OCI-LY3 (cell line): ENCODE measurements around the gene HIP1.
A peak's percentile ranks its signal among the peaks of the same experiment; 100 is the strongest.
"Not testable (repeated sequence)": the region's sequence is repeated elsewhere in the genome, so short reads cannot be mapped to it uniquely, and the experiment has no call there.

Source experiments
- H2AFZ ChIP-seq: fragments of 200-600, 300-600 bp; shearing (Covaris generic); 2 replicates; pipeline ENCODE4 v1.6.0; 2014; ENCODE audit warnings: antibody characterized with exemption, low read depth, low read length
- H3K27ac ChIP-seq: fragments of 200-600, 300-600 bp; sonication (generic); 2 replicates; pipeline ENCODE4 v1.5.1; 2014; ENCODE audit warnings: mild to moderate bottlenecking, low read length, moderate library complexity, mixed read lengths
- H3K27me3 ChIP-seq: fragments of 200-600, 300-600 bp; sonication (generic); 2 replicates; pipeline ENCODE4 v1.6.1; 2014; ENCODE audit warnings: low read depth, low read length, mixed read lengths
- H3K36me3 ChIP-seq: fragments of 200-600, 300-600 bp; sonication (generic); replicated peaks from 2 replicates; pipeline ENCODE3; 2014; ENCODE audit warnings: low read depth, low read length, mixed read lengths
- H3K4me1 ChIP-seq: fragments of 300-600, 200-600 bp; sonication (generic); 2 replicates; pipeline ENCODE4 v1.6.1; 2014; ENCODE audit warnings: low read length, mixed read lengths
- H3K4me2 ChIP-seq: fragments of 200-600, 300-600 bp; sonication (generic); 2 replicates; pipeline ENCODE4 v1.6.1; 2014; ENCODE audit warnings: low read length, mixed read lengths
- H3K4me3 ChIP-seq: fragments of 300-600, 200-600 bp; sonication (generic); 2 replicates; pipeline ENCODE4 v1.5.1; 2014; ENCODE audit warnings: antibody characterized with exemption, mild to moderate bottlenecking, low read length, moderate library complexity
- H3K79me2 ChIP-seq: fragments of 300-600, 200-600 bp; shearing (Covaris generic); 2 replicates; pipeline ENCODE4 v1.6.1; 2014; ENCODE audit warnings: mild to moderate bottlenecking, low read length, mixed read lengths
- H3K9ac ChIP-seq: fragments of 300-600, 200-600 bp; shearing (Covaris generic); 2 replicates; pipeline ENCODE4 v1.6.0; 2014; ENCODE audit warnings: mild to moderate bottlenecking, low read length, moderate library complexity
- H3K9me3 ChIP-seq: fragments of 200-600, 300-600 bp; shearing (Covaris generic); 2 replicates; pipeline ENCODE4 v1.6.1; 2014; ENCODE audit warnings: low read length, mixed read lengths; ENCODE audit not compliant: insufficient read depth
- H4K20me1 ChIP-seq: fragments of 200-600, 300-600 bp; sonication (generic); 2 replicates; pipeline ENCODE4 v1.6.1; 2016; ENCODE audit warnings: low read length, mixed read lengths; ENCODE audit not compliant: insufficient read depth
- CTCF ChIP-seq: fragments of 200-600, 300-600 bp; sonication (generic); IDR thresholded peaks from 2 replicates; pipeline ENCODE4 v1.5.1; 2014; ENCODE audit warnings: antibody characterized with exemption, low read length, low read depth
- EZH2phosphoT487 ChIP-seq: fragments of 200-600 bp; shearing (Covaris generic); IDR thresholded peaks from 2 replicates; pipeline ENCODE4 v1.6.1; 2018; ENCODE audit warnings: antibody characterized with exemption, mixed run types, low read depth

HIP1 gene

DNA sequence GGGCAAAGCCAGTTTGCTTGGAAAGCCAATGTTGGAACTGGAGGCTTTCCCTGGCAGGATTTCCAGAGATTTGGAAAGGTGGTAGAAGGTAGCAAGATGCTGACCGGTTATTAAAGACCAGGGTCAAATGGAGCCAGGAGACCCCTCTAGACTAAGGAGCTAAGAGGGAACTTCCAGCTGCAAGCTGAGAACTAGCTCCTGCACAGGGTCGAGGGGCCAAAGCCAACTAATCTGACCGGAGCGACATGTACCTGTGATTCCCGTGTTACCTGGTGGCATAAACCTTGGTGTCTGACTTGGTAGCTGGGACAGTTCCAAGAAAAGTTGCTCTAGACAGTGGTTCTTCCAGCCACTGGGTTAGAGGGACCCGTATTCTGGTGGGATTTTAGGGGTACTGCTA is 204.8 kb downstream of the HIP1 start:
- no peaks in the 10 kb centered on the region for H3K9me3 ChIP-seq
- no peak overlapping the region for H3K27ac ChIP-seq
- H4K20me1 ChIP-seq, result no peaks in the 10 kb centered on the region
- H3K4me2 ChIP-seq, result no peak overlapping the region
- peaks cover 16% of the 10 kb centered on the region for H3K4me1 ChIP-seq
- H3K9ac ChIP-seq, result no peak overlapping the region
- no peak overlapping the region for H3K4me3 ChIP-seq
- no peak overlapping the region for H2AFZ ChIP-seq
- TF ChIP-seq EZH2phosphoT487, result no peak
- no peak for TF ChIP-seq CTCF
- H3K27me3 ChIP-seq, result peaks cover 14% of the 10 kb centered on the region
- no peaks in the 10 kb centered on the region for H3K79me2 ChIP-seq
- no peaks in the 10 kb centered on the region for H3K36me3 ChIP-seq

- H3K4me2 ChIP-seq, result no peak overlapping the region
- TF ChIP-seq CTCF (no peak), EZH2phosphoT487 (no peak)
- H3K4me1 ChIP-seq, result peaks cover 16% of the 10 kb centered on the region
Measured at GRCh38 chr7:75532639-75533038, 206.1 kb downstream of the HIP1 start.

DNA sequence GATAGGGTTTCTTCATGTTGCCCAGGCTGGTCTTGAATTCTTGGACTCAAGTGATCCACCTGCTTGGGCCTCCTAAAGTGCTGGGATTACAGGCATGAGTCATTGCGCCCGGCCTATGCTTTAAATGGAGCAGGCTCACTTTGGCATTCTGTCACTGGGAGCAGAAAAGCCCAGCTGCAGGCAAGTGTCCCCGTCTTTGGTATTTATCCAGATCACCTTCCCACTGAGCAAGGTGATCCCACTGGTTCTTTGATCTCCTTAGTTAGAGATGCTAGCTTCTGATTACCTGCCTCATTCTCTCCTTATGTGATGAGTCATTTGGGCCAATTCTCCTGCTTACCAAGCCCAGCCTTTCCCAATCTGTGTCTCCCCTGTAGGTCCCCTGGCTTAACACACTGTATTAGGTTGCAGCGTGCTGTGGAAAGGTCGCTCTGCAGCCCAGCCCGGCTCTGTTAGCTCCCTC is 207.4 kb downstream of the HIP1 start:
- peaks cover 16% of the 10 kb centered on the region for H3K79me2 ChIP-seq
- H3K27ac ChIP-seq, result no peak overlapping the region
- no peak overlapping the region for H3K4me3 ChIP-seq
- no peaks in the 10 kb centered on the region for H3K36me3 ChIP-seq
- H3K4me2 ChIP-seq, result no peak overlapping the region
- no peak overlapping the region for H2AFZ ChIP-seq
- H4K20me1 ChIP-seq, result peaks cover 3% of the 10 kb centered on the region
- no peak for TF ChIP-seq CTCF
- peaks cover 9% of the 10 kb centered on the region for H3K27me3 ChIP-seq
- H3K9me3 ChIP-seq, result no peaks in the 10 kb centered on the region
- no peak overlapping the region for H3K9ac ChIP-seq
- peaks cover 22% of the 10 kb centered on the region for H3K4me1 ChIP-seq

More at GRCh38 chr7:75532639-75533038, 206.1 kb downstream of the HIP1 start:
- no peak overlapping the region for H3K4me3 ChIP-seq
- H3K27me3 ChIP-seq, result peaks cover 14% of the 10 kb centered on the region
- no peaks in the 10 kb centered on the region for H3K9me3 ChIP-seq
- no peaks in the 10 kb centered on the region for H3K36me3 ChIP-seq
- H3K27ac ChIP-seq, result no peak overlapping the region
- peaks cover 3% of the 10 kb centered on the region for H3K79me2 ChIP-seq
- H4K20me1 ChIP-seq, result no peaks in the 10 kb centered on the region
- H3K9ac ChIP-seq, result no peak overlapping the region
- H2AFZ ChIP-seq, result no peak overlapping the region

- H3K9me3 ChIP-seq, H3K4me1 ChIP-seq, H4K20me1 ChIP-seq, H3K27me3 ChIP-seq, H2AFZ ChIP-seq, H3K36me3 ChIP-seq: not testable (repeated sequence)
- H3K9ac ChIP-seq, result peak overlapping the region; percentile 80
- peak overlapping the region; percentile 96 for H3K4me2 ChIP-seq
- peaks cover 34% of the 10 kb centered on the region for H3K79me2 ChIP-seq
- peak overlapping the region; percentile 81 for H3K4me3 ChIP-seq
- peak overlapping the region; percentile 41 for H3K27ac ChIP-seq
Measured at GRCh38 chr7:75527224-75527722, 211.5 kb downstream of the HIP1 start.

GRCh38 chr7:75521727-75522126 is 217.0 kb downstream of the HIP1 start:
- H3K4me3 ChIP-seq, H3K9ac ChIP-seq, H3K27me3 ChIP-seq, H3K4me1 ChIP-seq, H4K20me1 ChIP-seq, H3K4me2 ChIP-seq, H3K27ac ChIP-seq, H3K9me3 ChIP-seq, H2AFZ ChIP-seq: not testable (repeated sequence)
- Histone ChIP-seq H3K79me2 (peaks cover 38% of the 10 kb centered on the region), H3K36me3 (peaks cover 16% of the 10 kb centered on the region)

GRCh38 chr7:75518842-75519241 is 219.9 kb downstream of the HIP1 start:
- H2AFZ ChIP-seq, H3K27me3 ChIP-seq, H3K9me3 ChIP-seq, H3K4me2 ChIP-seq, H3K4me1 ChIP-seq, H3K9ac ChIP-seq, H3K4me3 ChIP-seq, H3K27ac ChIP-seq, H4K20me1 ChIP-seq: not testable (repeated sequence)
- Histone ChIP-seq H3K36me3 (peaks cover 13% of the 10 kb centered on the region), H3K79me2 (peaks cover 23% of the 10 kb centered on the region)

GRCh38 chr7:75509033-75509432 is 229.7 kb downstream of the HIP1 start:
- H3K4me2 ChIP-seq, H3K27ac ChIP-seq, H3K27me3 ChIP-seq, H2AFZ ChIP-seq, H3K79me2 ChIP-seq, H3K36me3 ChIP-seq, H3K9me3 ChIP-seq, H3K4me3 ChIP-seq, H4K20me1 ChIP-seq, H3K9ac ChIP-seq, H3K4me1 ChIP-seq: not testable (repeated sequence)
